Heart right ventricle (tissue), 16 donors: ENCODE results near the gene PDE11A. TPM values are rescaled to one million over a fixed set of nuclear protein-coding genes. Genes with fewer than 3 reads are reported as not detected.

ENCODE experiments used
- ATAC-seq, 8 donors: fragments of 200-7000 bp; cut with Tn5 transposase; one replicate each; pipeline ENCODE4 v1.9.1; 2020; ENCODE audit warnings: mild to moderate bottlenecking in 8 of 8, moderate library complexity in 8 of 8, moderate number of reproducible peaks in 1 of 8
- DNase-seq, 2 donors: peaks; one replicate each; pipeline ENCODE4 v3.0.0-alpha.2; 2020
- H3K27ac ChIP-seq, 10 donors: fragments of 200-600 bp; sonication (generic) in 2 of 10; one replicate each; pipeline versions ENCODE4 v1.5.0 to v1.8.0; 2020 to 2022; ENCODE audit warnings: mild to moderate bottlenecking in 3 of 10
- H3K27me3 ChIP-seq, 7 donors: fragments of 200-600 bp; one replicate each; pipeline ENCODE4 v1.8.0; 2021 to 2022; ENCODE audit warnings: mild to moderate bottlenecking in 2 of 7
- H3K36me3 ChIP-seq, 9 donors: fragments of 200-600 bp; sonication (generic) in 1 of 9; one replicate each; pipeline versions ENCODE4 v1.5.0 to v1.8.0; 2020 to 2022; ENCODE audit warnings: mild to moderate bottlenecking in 2 of 9
- H3K4me1 ChIP-seq, 9 donors: fragments of 200-600 bp; sonication (generic) in 1 of 9; one replicate each; pipeline versions ENCODE4 v1.5.0 to v1.8.0; 2020 to 2022; ENCODE audit warnings: mild to moderate bottlenecking in 4 of 9
- H3K4me3 ChIP-seq, 10 donors: fragments of 200-600 bp; sonication (generic) in 2 of 10; one replicate each; pipeline versions ENCODE4 v1.5.0 to v1.8.0; 2020 to 2022; ENCODE audit warnings: mild to moderate bottlenecking in 7 of 10, moderate library complexity in 2 of 10
- H3K9me3 ChIP-seq, 11 donors: fragments of 200-600 bp in 10 of 11; sonication (generic) in 2 of 11; one replicate each; pipeline versions ENCODE4 v1.5.0 to v1.8.0; 2013 to 2022; ENCODE audit warnings: mild to moderate bottlenecking in 2 of 11, control low read depth in 1 of 11, moderate library complexity in 1 of 11
- WGBS, 2 donors: extraction: QIAGEN DNeasy Blood & Tissue Kit; methylation state at CpG; one replicate each; pipeline ENCODE4 v1.1.7; 2013; ENCODE audit warnings: inconsistent platforms in 1 of 2; 5-methylcytosine and 5-hydroxymethylcytosine counted together
- intact Hi-C, 10 donors: fragments of 100-400 bp; cut with DNase I; formaldehyde crosslinking; loops; one replicate each; pipeline versions ENCODE4 v1.11.1 to v1.14.2; 2022
- polyA plus RNA-seq, 2 donors: library from polyadenylated mRNA; stranded (reverse); fragments of 200-250 nt; gene quantifications; one replicate each; pipeline ENCODE4 v1.2.3, GENCODE V29; 2013
- total RNA-seq, 10 donors: library from RNA; stranded (reverse); fragmentation: NEBNext Ultra II Directional in 3 of 10; extraction: Animal tissue kit (Norgen Biotek cat#: 25700) in 3 of 10; gene quantifications; one replicate each; pipeline versions ENCODE4 v1.2.1 to v1.2.4, GENCODE V29; 2021 to 2023
- TF ChIP-seq, protein P1 (sequence below), 9 donors: fragments of 200-600 bp; sonication (generic) in 2 of 9; IDR thresholded peaks; one replicate each; pipeline versions ENCODE4 v1.5.0 to v1.8.0; 2021 to 2022; ENCODE audit warnings: antibody characterized with exemption in 9 of 9, mild to moderate bottlenecking in 5 of 9, moderate library complexity in 1 of 9
- donor health status: Arrhythmogenic right ventricular cardiomyopathy.
- donor health status: ischemic (EF 13 %, LVEDD 7.1; RV severe dilation, severe dysfunction).
- donor health status: healthy with polysubstance abuse.
- donor health status: DM: no; HTN: yes; CAD: no.
- donor health status: DM: no; HTN: no; CAD: no.
- donor health status: ischemic (EF 25% LVEDD 6.9; RV normal size, moderate dysfunction).
- donor health status: ischemic (EF 25% LVEDD 5.7; RV mildly dilated, moderate dysfunction).
- donor health status: healthy.
- donor health status: DM: yes; HTN: yes; CAD: no.
- donor health status: Ischemic cardiomyopathy.
- donor health status: ischemic (EF 35%, LVEDD 5.7; RV mildly dilated, moderate dysfunction).
- donor health status: nonischemic (EF 11% LVEDD 7.7; RV severe dilation, severe dysfunction).
- donor health status: DM: yes; HTN: yes; CAD: no.
- donor health status: PGD.
- donor health status: ischemic (EF 29% LVEDD 5.4; RV normal size, mild dysfunction).
- donor health status: nonischemic (EF 23%, LVEDD 6.1; RV moderate dilation, normal function).

PDE11A gene
- total and polyA plus RNA-seq, 12 donors = 0.12 to 6.4 (median 1.1) TPM

DNA sequence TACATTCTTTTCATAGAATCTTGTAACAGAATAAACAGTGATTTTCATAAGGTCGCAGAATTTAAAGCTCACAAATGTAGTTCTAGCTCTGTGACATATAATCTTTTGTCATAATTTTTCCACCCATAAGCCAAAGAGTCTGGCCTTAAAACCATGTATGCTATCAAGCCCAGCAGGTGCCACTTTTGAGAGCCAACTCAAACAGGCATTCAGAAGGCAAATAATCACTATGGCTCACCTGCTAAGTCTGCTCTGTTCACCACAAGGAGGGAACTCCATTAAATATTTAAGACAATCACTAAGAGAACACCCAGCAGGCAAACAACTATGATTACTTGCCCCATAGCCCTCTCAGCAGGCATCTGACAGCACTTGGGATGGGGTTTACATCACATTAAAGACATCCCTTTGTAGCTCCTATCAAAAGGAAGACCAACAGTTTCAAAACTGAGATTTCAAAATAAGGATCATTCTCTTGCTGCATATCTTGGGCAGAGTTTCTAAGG, 241.6 kb downstream of the PDE11A start:
- intact Hi-C loops = no loop called here

DNA sequence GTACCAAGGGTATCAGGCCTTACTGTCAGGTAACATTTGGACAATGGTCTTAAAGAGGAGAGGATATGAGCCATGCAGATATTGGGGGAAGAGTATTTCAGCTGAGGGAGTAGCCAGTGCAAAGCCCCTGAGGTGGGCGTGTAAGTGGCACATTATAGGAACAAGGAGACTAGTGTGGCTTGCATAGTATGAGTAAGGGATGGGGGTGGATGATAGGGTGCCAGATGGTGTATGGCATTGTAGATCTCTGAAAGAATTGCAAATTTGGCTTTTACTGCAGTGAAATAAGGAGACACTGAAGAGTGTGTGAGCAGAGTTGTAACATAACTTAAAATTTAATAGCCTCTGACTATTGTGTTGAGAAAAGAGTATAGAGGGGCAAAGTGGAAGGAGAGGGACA, 244.0 kb downstream of the PDE11A start:
- H3K27ac ChIP-seq = no peak overlapping the region
- H3K4me3 ChIP-seq = no peak overlapping the region
- H3K36me3 ChIP-seq = no peaks in the 10 kb centered on the region
- ATAC-seq = no peak
- H3K9me3 ChIP-seq = peaks cover 0 to 5% (median 0%) of the 10 kb centered on the region in 11 donors
- no peaks in the 10 kb centered on the region for H3K27me3 ChIP-seq
- no peaks in the 10 kb centered on the region for H3K4me1 ChIP-seq
- no peak for DNase-seq
- WGBS, 2 donors = 87 to 94% methylated on average over 1 of the region's 1 CpG
- TF ChIP-seq, protein P1, sequence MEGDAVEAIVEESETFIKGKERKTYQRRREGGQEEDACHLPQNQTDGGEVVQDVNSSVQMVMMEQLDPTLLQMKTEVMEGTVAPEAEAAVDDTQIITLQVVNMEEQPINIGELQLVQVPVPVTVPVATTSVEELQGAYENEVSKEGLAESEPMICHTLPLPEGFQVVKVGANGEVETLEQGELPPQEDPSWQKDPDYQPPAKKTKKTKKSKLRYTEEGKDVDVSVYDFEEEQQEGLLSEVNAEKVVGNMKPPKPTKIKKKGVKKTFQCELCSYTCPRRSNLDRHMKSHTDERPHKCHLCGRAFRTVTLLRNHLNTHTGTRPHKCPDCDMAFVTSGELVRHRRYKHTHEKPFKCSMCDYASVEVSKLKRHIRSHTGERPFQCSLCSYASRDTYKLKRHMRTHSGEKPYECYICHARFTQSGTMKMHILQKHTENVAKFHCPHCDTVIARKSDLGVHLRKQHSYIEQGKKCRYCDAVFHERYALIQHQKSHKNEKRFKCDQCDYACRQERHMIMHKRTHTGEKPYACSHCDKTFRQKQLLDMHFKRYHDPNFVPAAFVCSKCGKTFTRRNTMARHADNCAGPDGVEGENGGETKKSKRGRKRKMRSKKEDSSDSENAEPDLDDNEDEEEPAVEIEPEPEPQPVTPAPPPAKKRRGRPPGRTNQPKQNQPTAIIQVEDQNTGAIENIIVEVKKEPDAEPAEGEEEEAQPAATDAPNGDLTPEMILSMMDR (IDR thresholded peaks at IDR 0.05) = no peak
- intact Hi-C loops = no loop called here

More for the DNA sequence above, 241.6 kb downstream of the PDE11A start:
- H3K36me3 ChIP-seq = no peaks in the 10 kb centered on the region
- no peaks in the 10 kb centered on the region for H3K4me1 ChIP-seq
- peaks cover 0 to 28% (median 8%) of the 10 kb centered on the region in 11 donors for H3K9me3 ChIP-seq
- WGBS, 2 donors = 91 to 92% methylated on average over 1 of the region's 1 CpG
- no peak overlapping the region for H3K4me3 ChIP-seq
- DNase-seq = no peak
- H3K27ac ChIP-seq = no peak overlapping the region
- TF ChIP-seq, protein P1 (IDR thresholded peaks at IDR 0.05) = no peak
- H3K27me3 ChIP-seq = no peaks in the 10 kb centered on the region
- no peak for ATAC-seq

DNA sequence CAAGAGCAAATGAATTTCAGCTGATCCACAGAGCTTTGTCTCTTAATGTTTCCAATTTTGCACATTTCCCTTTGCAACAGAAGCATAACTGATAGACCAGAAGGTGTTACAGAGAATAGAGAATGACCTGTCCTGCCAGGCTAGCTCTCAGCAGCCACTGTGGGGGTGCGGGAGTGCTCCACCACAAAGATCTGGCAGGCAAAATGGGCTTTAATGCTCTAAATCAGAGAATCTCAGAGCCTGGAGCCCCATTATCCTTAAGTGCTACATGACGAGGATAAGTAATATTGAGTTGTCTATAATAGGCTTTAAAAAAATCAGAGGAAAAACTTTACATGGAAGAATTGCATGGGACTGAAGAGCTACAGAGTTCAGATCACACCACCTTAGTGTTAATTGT, 245.7 kb downstream of the PDE11A start:
- Histone ChIP-seq H3K27ac (no peak overlapping the region), H3K4me3 (no peak overlapping the region), H3K27me3 (no peaks in the 10 kb centered on the region), H3K36me3 (no peaks in the 10 kb centered on the region), H3K4me1 (no peaks in the 10 kb centered on the region), H3K9me3 (no peaks in the 10 kb centered on the region)
- no peak for ATAC-seq
- TF ChIP-seq, protein P1 (IDR thresholded peaks at IDR 0.05) = no peak
- WGBS, 2 donors = 79 to 84% methylated on average over 2 of the region's 2 CpGs
- no peak for DNase-seq
- intact Hi-C loops = no loop called here

DNA sequence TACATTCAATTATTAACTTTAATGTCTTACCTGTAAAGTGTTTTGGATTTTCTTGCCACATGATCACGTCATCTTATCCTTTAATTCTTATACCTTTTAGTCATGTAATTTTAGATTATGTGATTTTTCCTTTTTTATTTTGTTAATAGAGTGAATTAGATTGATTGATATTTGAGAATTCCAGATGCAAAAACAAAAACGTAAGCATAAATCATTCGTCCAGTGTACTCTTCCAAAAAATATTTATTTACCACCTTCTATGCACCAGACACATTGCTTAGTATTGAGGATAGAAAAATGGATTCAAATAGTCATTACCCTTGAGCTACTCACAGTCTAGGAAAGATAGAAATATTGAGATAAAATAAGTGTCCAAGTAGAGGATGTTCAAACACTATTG, 249.6 kb downstream of the PDE11A start:
- ATAC-seq (no peak), DNase-seq (no peak)
- Histone ChIP-seq H3K4me3 (no peak overlapping the region), H3K27me3 (no peaks in the 10 kb centered on the region), H3K36me3 (no peaks in the 10 kb centered on the region), H3K9me3 (no peaks in the 10 kb centered on the region), H3K4me1 (no peaks in the 10 kb centered on the region), H3K27ac (no peak overlapping the region)
- WGBS, 2 donors = 80 to 86% methylated on average over 3 of the region's 3 CpGs
- TF ChIP-seq, protein P1 (IDR thresholded peaks at IDR 0.05) = no peak
- intact Hi-C loops = no loop called here
